ENCODE measurements around the gene CMYA5. TPM values are rescaled to one million over a fixed set of nuclear protein-coding genes. Genes with fewer than 3 reads are reported as not detected.

Gene CMYA5
- total and polyA plus RNA-seq, 9 of the 15 experiments (the other 6 are each of a cell fraction or from before 2014, with no cell fraction given) = 0.18 to 1.1 (median 0.32) TPM

DNA sequence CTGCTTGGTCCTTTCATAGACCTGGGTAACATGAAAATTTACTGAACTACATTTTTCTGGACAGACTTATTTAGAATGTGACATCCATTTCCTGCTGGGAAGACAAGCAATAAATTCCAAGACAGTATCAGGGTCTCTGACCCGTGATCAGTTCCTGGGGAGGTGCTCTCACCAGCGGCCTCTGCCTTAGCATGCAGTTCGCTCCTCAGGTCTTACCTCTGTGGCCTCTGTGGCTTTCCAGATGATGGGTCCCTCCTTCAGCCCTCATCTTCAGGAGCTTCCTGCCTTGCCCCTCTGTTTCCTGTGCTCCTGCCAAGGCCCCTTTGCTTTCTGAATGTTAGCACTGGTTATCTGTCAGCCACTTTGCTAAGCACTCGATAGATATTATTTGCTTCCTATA, 66.4 kb downstream of the CMYA5 start (continued):
- TF ChIP-seq, protein P1, sequence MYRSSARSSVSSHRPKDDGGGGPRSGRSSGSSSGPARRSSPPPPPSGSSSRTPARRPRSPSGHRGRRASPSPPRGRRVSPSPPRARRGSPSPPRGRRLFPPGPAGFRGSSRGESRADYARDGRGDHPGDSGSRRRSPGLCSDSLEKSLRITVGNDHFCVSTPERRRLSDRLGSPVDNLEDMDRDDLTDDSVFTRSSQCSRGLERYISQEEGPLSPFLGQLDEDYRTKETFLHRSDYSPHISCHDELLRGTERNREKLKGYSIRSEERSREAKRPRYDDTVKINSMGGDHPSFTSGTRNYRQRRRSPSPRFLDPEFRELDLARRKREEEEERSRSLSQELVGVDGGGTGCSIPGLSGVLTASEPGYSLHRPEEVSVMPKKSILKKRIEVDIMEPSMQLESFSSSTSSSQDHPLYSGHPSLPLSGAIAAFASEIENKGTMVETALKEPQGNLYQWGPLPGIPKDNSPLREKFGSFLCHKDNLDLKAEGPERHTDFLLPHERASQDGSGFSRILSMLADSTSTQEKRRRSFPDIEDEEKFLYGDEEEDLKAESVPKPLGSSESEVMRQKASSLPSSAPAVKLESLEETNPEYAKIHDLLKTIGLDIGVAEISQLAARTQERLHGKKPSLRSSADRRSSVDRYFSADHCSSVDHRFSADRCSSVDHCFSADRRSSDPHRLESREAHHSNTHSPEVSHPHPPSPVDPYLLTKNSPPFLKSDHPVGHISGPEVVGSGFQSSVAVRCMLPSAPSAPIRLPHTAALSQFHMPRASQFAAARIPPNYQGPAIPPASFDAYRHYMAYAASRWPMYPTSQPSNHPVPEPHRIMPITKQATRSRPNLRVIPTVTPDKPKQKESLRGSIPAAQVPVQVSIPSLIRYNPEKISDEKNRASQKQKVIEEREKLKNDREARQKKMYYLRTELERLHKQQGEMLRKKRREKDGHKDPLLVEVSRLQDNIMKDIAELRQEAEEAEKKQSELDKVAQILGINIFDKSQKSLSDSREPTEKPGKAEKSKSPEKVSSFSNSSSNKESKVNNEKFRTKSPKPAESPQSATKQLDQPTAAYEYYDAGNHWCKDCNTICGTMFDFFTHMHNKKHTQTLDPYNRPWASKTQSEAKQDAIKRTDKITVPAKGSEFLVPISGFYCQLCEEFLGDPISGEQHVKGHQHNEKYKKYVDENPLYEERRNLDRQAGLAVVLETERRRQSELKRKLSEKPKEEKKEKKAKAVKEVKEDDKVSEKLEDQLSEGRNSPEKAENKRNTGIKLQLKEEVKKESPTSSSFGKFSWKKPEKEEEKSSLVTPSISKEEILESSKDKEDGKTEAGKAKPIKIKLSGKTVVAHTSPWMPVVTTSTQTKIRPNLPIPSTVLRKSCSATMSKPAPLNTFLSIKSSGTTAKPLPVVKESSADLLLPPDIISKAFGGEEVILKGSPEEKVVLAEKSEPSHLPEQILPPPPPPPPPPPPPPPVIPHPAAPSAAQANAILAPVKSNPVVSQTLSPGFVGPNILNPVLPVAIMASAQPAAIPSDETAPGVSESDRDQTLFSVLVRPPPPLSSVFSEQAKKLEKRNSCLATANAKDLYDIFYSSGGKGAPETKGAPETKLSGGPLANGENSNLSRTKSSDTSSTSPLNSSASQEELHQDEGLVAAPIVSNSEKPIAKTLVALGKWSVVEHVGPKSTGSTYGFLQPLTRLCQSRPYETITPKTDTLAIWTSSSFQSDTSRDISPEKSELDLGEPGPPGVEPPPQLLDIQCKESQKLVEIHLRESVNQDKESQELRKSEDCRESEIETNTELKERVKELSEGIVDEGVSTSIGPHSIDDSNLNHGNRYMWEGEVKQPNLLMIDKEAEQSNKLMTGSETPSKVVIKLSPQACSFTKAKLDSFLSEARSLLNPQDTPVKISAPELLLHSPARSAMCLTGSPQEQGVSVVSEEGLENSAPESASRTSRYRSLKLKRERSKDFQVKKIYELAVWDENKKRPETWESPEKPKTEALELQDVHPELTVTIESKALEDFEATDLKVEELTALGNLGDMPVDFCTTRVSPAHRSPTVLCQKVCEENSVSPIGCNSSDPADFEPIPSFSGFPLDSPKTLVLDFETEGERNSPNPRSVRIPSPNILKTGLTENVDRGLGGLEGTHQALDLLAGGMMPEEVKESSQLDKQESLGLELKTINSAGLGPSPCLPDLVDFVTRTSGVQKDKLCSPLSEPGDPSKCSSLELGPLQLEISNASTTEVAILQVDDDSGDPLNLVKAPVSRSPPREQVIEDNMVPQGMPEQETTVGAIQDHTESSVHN (IDR thresholded peaks at IDR 0.05; ENCODE audit: borderline replicate concordance in 1 of 2, low read depth in 1 of 2) = no peak

- in situ Hi-C loops (cut with MboI) (no loop called here), intact Hi-C loops (cut with micrococcal nuclease) (no loop called here)
- Histone ChIP-seq H3K9me1 (ENCODE audit: control insufficient read depth, insufficient read depth, low read length) (no peaks in the 10 kb centered on the region), H4K20me1 (replicated peaks; ENCODE audit: control insufficient read depth, insufficient read depth, low read length) (no peaks in the 10 kb centered on the region), H3K36me3 (ENCODE audit: control insufficient read depth, insufficient read depth, low read length) (no peaks in the 10 kb centered on the region), H3K9ac (ENCODE audit: insufficient read depth in 1 of 2, low read depth in 2 of 2, low read length in 2 of 2) (no peak overlapping the region), H3K27me3 (ENCODE audit: control insufficient read depth in 2 of 2, insufficient read depth in 2 of 2, low read length in 2 of 2) (peaks cover 2 to 4% of the 10 kb centered on the region in 2 experiments; a peak in 3 of 5 replicates), H3K27ac (ENCODE audit: extremely low read depth, low read depth, low read length) (no peak overlapping the region), H3K4me3 (no peak overlapping the region), H3K79me2 (ENCODE audit: control insufficient read depth, insufficient read depth, low read length) (no peaks in the 10 kb centered on the region), H3K9me3 (replicated peaks; ENCODE audit: control insufficient read depth, insufficient read depth, low read depth, low read length) (no peaks in the 10 kb centered on the region), H2AFZ (ENCODE audit: low read depth, low read length) (0 out of 2 replicates have a peak overlapping the region, but pooled peaks have one; percentile 33), H3K4me2 (ENCODE audit: insufficient read depth, low read length) (no peak overlapping the region), H3K4me1 (replicated peaks in 1 of 2; ENCODE audit: control insufficient read depth in 2 of 2, insufficient read depth in 2 of 2, low read length in 2 of 2) (no peaks in the 10 kb centered on the region)
- WGBS (ENCODE audit: insufficient coverage, low coverage, missing lambda C conversion rate) = 7% methylated on average over 2 of the region's 2 CpGs
- DNase-seq (ENCODE audit: extremely low read depth in 1 of 4, low spot score in 3 of 4) (no peak), FAIRE-seq (no peak), ATAC-seq (no peak)
- POLR2A ChIA-PET = no interaction called here
- CTCF ChIA-PET (ENCODE audit: low intra/inter-chr PET ratio) = no interaction called here
- BruUV-seq (replicated peaks) = no TSS peak
- no peak for TF ChIP-seq ETS2 (tag; IDR thresholded peaks at IDR 0.05; ENCODE audit: borderline replicate concordance, poor library complexity, severe bottlenecking)
- TF ChIP-seq NR2F6 (CRISPR knock-in tag; IDR thresholded peaks at IDR 0.05) = no peak
- no peak for TF ChIP-seq RBM17 (IDR thresholded peaks at IDR 0.05; ENCODE audit: borderline replicate concordance, low read depth, low read length)
- no peak for TF ChIP-seq TOE1 (IDR thresholded peaks at IDR 0.05; ENCODE audit: borderline replicate concordance)
- TF ChIP-seq TOE1 (CRISPR knock-in tag; IDR thresholded peaks at IDR 0.05; ENCODE audit: borderline replicate concordance, low read depth) = no peak
- TF ChIP-seq, protein P2, sequence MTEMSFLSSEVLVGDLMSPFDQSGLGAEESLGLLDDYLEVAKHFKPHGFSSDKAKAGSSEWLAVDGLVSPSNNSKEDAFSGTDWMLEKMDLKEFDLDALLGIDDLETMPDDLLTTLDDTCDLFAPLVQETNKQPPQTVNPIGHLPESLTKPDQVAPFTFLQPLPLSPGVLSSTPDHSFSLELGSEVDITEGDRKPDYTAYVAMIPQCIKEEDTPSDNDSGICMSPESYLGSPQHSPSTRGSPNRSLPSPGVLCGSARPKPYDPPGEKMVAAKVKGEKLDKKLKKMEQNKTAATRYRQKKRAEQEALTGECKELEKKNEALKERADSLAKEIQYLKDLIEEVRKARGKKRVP (CRISPR knock-in tag; IDR thresholded peaks at IDR 0.05) = no peak
- TF ChIP-seq SREBF1 (IDR thresholded peaks at IDR 0.05; ENCODE audit: borderline replicate concordance, low read depth, low read length) = no peak
- TF ChIP-seq ESRRB (CRISPR knock-in tag; IDR thresholded peaks at IDR 0.05; ENCODE audit: borderline replicate concordance) = no peak
- TF ChIP-seq FOXP1 (CRISPR knock-in tag; IDR thresholded peaks at IDR 0.05) = no peak
Observed at GRCh38 chr5:79759436-79759835, 69.8 kb downstream of the CMYA5 start.

All from K562 (cell line).